CD14-positive monocyte (primary cell): ENCODE data around the gene LFNG. TPM values are rescaled to one million over a fixed set of nuclear protein-coding genes. Genes with fewer than 3 reads are reported as not detected.

Source experiments
- DNase-seq, 3 donors: peaks; one replicate each; pipeline ENCODE4 v3.0.0-alpha.2; 2011 to 2022
- H2AFZ ChIP-seq: 2 replicates; pipeline ENCODE4 v1.6.0; 2012; ENCODE audit warnings: mild to moderate bottlenecking, low read depth, low read length, inconsistent platforms; ENCODE audit not compliant: insufficient read depth, poor library complexity, severe bottlenecking
- H3K27ac ChIP-seq, 2 donors: 1 replicate in 1 of 2; 2 replicates in 1 of 2; pipeline ENCODE4 v1.5.1; 2012 to 2013; ENCODE audit warnings: low read length in 2 of 2, control low read depth in 1 of 2, inconsistent platforms in 1 of 2, low read depth in 1 of 2, mild to moderate bottlenecking in 1 of 2
- H3K27me3 ChIP-seq, 2 donors: one replicate each; pipeline versions ENCODE4 v1.6.0 to v1.6.1; 2011 to 2013; ENCODE audit warnings: low read length in 2 of 2; ENCODE audit not compliant: control insufficient read depth in 2 of 2, insufficient read depth in 2 of 2
- H3K36me3 ChIP-seq, 2 donors: replicated peaks in 1 of 2; 1 replicate in 1 of 2; 2 replicates in 1 of 2; pipeline versions ENCODE4 v1.5.1 to v1.6.1; 2012 to 2013; ENCODE audit warnings: low read length in 2 of 2, control low read depth in 1 of 2, inconsistent platforms in 1 of 2, mild to moderate bottlenecking in 1 of 2; ENCODE audit not compliant: insufficient read depth in 2 of 2, control insufficient read depth in 1 of 2
- H3K4me1 ChIP-seq, 2 donors: 1 replicate in 1 of 2; 2 replicates in 1 of 2; pipeline versions ENCODE4 v1.5.1 to v1.6.1; 2012 to 2013; ENCODE audit warnings: low read length in 2 of 2, control low read depth in 1 of 2, inconsistent platforms in 1 of 2, mild to moderate bottlenecking in 1 of 2, moderate library complexity in 1 of 2; ENCODE audit not compliant: insufficient read depth in 2 of 2, control insufficient read depth in 1 of 2
- H3K4me2 ChIP-seq: replicated peaks from 2 replicates; pipeline ENCODE3; 2012; ENCODE audit warnings: low read length, moderate library complexity, mild to moderate bottlenecking; ENCODE audit not compliant: poor library complexity, severe bottlenecking; ENCODE audit errors: extremely low read depth
- H3K4me3 ChIP-seq, 3 experiments: fragments of 200-600 bp in 1 of 3; sonication (generic) in 1 of 3; replicated peaks in 1 of 3; 1 replicate in 2 of 3; 2 replicates in 1 of 3; pipeline ENCODE4 v1.5.1; 2011 to 2013; ENCODE audit warnings: low read length in 3 of 3, mild to moderate bottlenecking in 3 of 3, control low read depth in 2 of 3, low read depth in 2 of 3, inconsistent platforms in 1 of 3, moderate library complexity in 1 of 3
- H3K79me2 ChIP-seq: 2 replicates; pipeline ENCODE4 v1.6.0; 2012; ENCODE audit warnings: mild to moderate bottlenecking, control low read depth, inconsistent platforms, low read length, moderate library complexity; ENCODE audit not compliant: insufficient read depth
- H3K9ac ChIP-seq: 2 replicates; pipeline ENCODE4 v1.6.0; 2017; ENCODE audit warnings: low read length, mild to moderate bottlenecking; ENCODE audit not compliant: insufficient read depth, poor library complexity, severe bottlenecking
- H3K9me3 ChIP-seq, 2 donors: replicated peaks in 1 of 2; 1 replicate in 1 of 2; 2 replicates in 1 of 2; pipeline versions ENCODE4 v1.5.1 to v1.6.1; 2012 to 2013; ENCODE audit warnings: low read length in 2 of 2, control low read depth in 1 of 2; ENCODE audit not compliant: control insufficient read depth in 1 of 2, insufficient read depth in 1 of 2
- H4K20me1 ChIP-seq: 2 replicates; pipeline ENCODE4 v1.6.0; 2012; ENCODE audit warnings: mild to moderate bottlenecking, low read length, control low read depth, moderate library complexity; ENCODE audit not compliant: insufficient read depth
- H3K27ac Mint-ChIP-seq, 7 donors: one replicate each; pipeline ENCODE4 v1.8.0; 2020; ENCODE audit warnings: mild to moderate bottlenecking in 7 of 7, mixed read lengths in 7 of 7, moderate library complexity in 6 of 7, inconsistent platforms in 2 of 7
- H3K27me3 Mint-ChIP-seq, 3 donors: one replicate each; pipeline ENCODE4 v1.8.0; 2021 to 2022; ENCODE audit warnings: low read depth in 3 of 3, mild to moderate bottlenecking in 3 of 3, mixed read lengths in 3 of 3, moderate library complexity in 3 of 3, inconsistent platforms in 1 of 3
- H3K36me3 Mint-ChIP-seq, 2 donors: one replicate each; pipeline ENCODE4 v1.8.0; 2020; ENCODE audit warnings: mixed read lengths in 2 of 2, inconsistent platforms in 1 of 2, mild to moderate bottlenecking in 1 of 2
- H3K4me1 Mint-ChIP-seq: one replicate; pipeline ENCODE4 v1.8.0; 2020; ENCODE audit warnings: mild to moderate bottlenecking, mixed read lengths
- H3K4me3 Mint-ChIP-seq, 2 donors: one replicate each; pipeline ENCODE4 v1.8.0; 2020; ENCODE audit warnings: mild to moderate bottlenecking in 2 of 2, mixed read lengths in 2 of 2, moderate library complexity in 1 of 2
- H3K9me3 Mint-ChIP-seq, 7 donors: one replicate each; pipeline ENCODE4 v1.8.0; 2020 to 2022; ENCODE audit warnings: mixed read lengths in 7 of 7, mild to moderate bottlenecking in 6 of 7, moderate library complexity in 6 of 7, inconsistent platforms in 2 of 7
- CTCF ChIP-seq: fragments of 200-600 bp; IDR thresholded peaks from one replicate; pipeline ENCODE4 v1.8.0; 2022; ENCODE audit warnings: antibody characterized with exemption, mild to moderate bottlenecking
- WGBS: methylation state at CpG from one replicate; pipeline ENCODE4 v1.1.5; 2013; ENCODE audit warnings: missing lambda C conversion rate; ENCODE audit not compliant: insufficient coverage; 5-methylcytosine and 5-hydroxymethylcytosine counted together
- intact Hi-C, 2 donors: fragments of 100-400 bp; cut with micrococcal nuclease; formaldehyde crosslinking; loops; one replicate each; pipeline versions ENCODE4 v1.15.0 to v1.15.1; 2023
- polyA plus RNA-seq, 3 donors: library from polyadenylated mRNA; depleted of rRNA in 1 of 3; unstranded in 2 of 3; stranded (reverse) in 1 of 3; fragments of 300-500 nt in 2 of 3; fragments of >200 nt in 1 of 3; fragmentation: Illumina TruSeq in 2 of 3; gene quantifications; 1 replicate in 2 of 3; 2 replicates in 1 of 3; pipeline ENCODE4 v1.2.3, GENCODE V29; 2012 to 2021

Gene LFNG
- polyA plus RNA-seq, 3 donors: 1.9 to 121 (median 2.2) TPM

GRCh38 chr7:2511769-2512168 is 7.8 kb upstream of the LFNG start:
- no peak for TF ChIP-seq CTCF
- H3K4me1 Mint-ChIP-seq: peaks cover 58% of the 10 kb centered on the region

GRCh38 chr7:2512179-2512661 is 7.4 kb upstream of the LFNG start:
- Histone ChIP-seq H3K4me3 (peak overlapping the region in 1 of 3 experiments; percentile 65), H3K4me2 (peak overlapping the region; percentile 77), H3K4me1 (peaks cover 61 to 69% of the 10 kb centered on the region in 2 donors), H3K27ac (peak overlapping the region; percentile 89 to 95), H2AFZ (peak overlapping the region; percentile 73), H3K9me3 (no peaks in the 10 kb centered on the region), H3K79me2 (no peaks in the 10 kb centered on the region), H3K9ac (peak overlapping the region; percentile 78), H4K20me1 (no peaks in the 10 kb centered on the region), H3K36me3 (no peaks in the 10 kb centered on the region), H3K27me3 (no peaks in the 10 kb centered on the region)
- peaks cover 0 to 8% (median 3%) of the 10 kb centered on the region in 3 donors for H3K27me3 Mint-ChIP-seq
- H3K4me1 Mint-ChIP-seq: peaks cover 58% of the 10 kb centered on the region
- H3K9me3 Mint-ChIP-seq: no peaks in the 10 kb centered on the region
- no peak for TF ChIP-seq CTCF
- intact Hi-C loops: loop anchor here in 1 of 2 donors (10.0 kb wide), 1 partner anchor 107 kb away; the partner anchor contains the start of gene CHST12
- DNase-seq: peak in 2 of 3 donors; percentile 20 to 77
- no peaks in the 10 kb centered on the region for H3K36me3 Mint-ChIP-seq
- peak overlapping the region; percentile 46 to 76 for H3K4me3 Mint-ChIP-seq
- 48% methylated on average over 7 of the region's 12 CpGs for WGBS
- H3K27ac Mint-ChIP-seq: peak overlapping the region; percentile 92 to 97 (median 95)

More at GRCh38 chr7:2511769-2512168, 7.8 kb upstream of the LFNG start:
- peak overlapping the region; percentile 92 to 97 (median 95) for H3K27ac Mint-ChIP-seq
- peak overlapping the region in 2 of 3 experiments; percentile 25 to 65 for H3K4me3 ChIP-seq
- H3K36me3 Mint-ChIP-seq: no peaks in the 10 kb centered on the region
- no peaks in the 10 kb centered on the region for H3K27me3 ChIP-seq
- peak overlapping the region; percentile 77 for H3K4me2 ChIP-seq
- no peaks in the 10 kb centered on the region for H3K9me3 ChIP-seq
- H3K36me3 ChIP-seq: no peaks in the 10 kb centered on the region
- DNase-seq: no peak
- intact Hi-C loops: loop anchor here in 1 of 2 donors (10.0 kb wide), 1 partner anchor 107 kb away; the partner anchor contains the start of gene CHST12
- peak overlapping the region; percentile 89 to 95 for H3K27ac ChIP-seq
- H3K79me2 ChIP-seq: no peaks in the 10 kb centered on the region
- no peaks in the 10 kb centered on the region for H3K9me3 Mint-ChIP-seq
- peaks cover 0 to 8% (median 3%) of the 10 kb centered on the region in 3 donors for H3K27me3 Mint-ChIP-seq
- H2AFZ ChIP-seq: peak overlapping the region; percentile 73
- peaks cover 61 to 65% of the 10 kb centered on the region in 2 donors for H3K4me1 ChIP-seq
- H3K4me3 Mint-ChIP-seq: peak overlapping the region; percentile 76 to 81
- H3K9ac ChIP-seq: peak overlapping the region; percentile 78
- WGBS: 21% methylated on average over 16 of the region's 18 CpGs
- no peaks in the 10 kb centered on the region for H4K20me1 ChIP-seq
